A204.1 (cell line): ENCODE results near the gene TPD52L2.
"Not testable (repeated sequence)": the region's sequence is repeated elsewhere in the genome, so short reads cannot be mapped to it uniquely, and the experiment has no call there.

Experiments
- FAIRE-seq: peaks from 2 replicates; lab custom pipeline; 2012; peaks lifted over from hg19 to GRCh38; lab: Jason Lieb, UNC

The TPD52L2 gene

DNA sequence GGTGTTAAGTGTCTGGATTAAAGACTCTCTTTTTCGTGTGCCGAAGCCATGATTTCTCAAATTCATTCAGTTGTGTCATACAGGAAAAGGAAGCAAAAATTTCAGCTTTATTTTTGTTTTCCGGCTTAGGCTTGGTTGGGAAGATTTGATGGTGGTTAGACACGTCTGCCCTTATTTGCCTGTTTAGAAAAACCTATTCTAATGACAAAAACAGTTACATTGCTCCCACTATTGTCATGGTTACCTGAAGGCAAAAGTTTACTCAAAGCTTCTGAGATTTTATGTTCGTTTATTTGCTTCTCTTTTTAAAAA, 30.8 kb downstream of the TPD52L2 start:
- FAIRE-seq: no peak

GRCh38 chr20:63896264-63897105, 31.4 kb downstream of the TPD52L2 start:
- FAIRE-seq: no peak

DNA sequence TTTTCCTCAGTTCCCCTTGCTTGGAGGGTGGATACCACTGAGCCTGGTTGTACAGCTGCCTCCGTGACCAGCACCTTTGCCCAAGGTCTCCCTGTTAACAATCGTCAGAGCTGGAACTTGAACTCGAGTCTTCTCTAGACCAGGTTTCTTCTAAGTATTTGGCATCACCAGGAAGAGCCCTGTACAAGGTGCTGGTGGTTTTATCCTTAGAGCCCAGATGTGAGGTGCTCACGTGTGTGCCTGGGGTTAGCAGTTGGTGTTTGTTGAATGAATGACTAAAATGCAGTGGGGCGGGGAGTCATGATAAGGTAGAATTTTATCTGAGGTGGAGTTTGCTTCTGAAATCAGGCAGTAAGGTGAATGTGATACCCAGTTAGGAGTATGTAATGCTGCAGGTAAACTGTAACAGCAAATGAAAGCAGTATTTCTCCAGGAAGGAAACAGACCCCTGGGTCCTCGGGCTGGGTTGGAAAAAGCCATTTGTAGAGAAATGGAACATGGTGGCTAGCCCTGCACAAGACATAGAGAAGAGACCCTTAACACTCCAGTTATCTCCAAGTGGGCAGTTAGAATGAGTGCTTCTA, 33.0 kb downstream of the TPD52L2 start:
- no peak for FAIRE-seq

DNA sequence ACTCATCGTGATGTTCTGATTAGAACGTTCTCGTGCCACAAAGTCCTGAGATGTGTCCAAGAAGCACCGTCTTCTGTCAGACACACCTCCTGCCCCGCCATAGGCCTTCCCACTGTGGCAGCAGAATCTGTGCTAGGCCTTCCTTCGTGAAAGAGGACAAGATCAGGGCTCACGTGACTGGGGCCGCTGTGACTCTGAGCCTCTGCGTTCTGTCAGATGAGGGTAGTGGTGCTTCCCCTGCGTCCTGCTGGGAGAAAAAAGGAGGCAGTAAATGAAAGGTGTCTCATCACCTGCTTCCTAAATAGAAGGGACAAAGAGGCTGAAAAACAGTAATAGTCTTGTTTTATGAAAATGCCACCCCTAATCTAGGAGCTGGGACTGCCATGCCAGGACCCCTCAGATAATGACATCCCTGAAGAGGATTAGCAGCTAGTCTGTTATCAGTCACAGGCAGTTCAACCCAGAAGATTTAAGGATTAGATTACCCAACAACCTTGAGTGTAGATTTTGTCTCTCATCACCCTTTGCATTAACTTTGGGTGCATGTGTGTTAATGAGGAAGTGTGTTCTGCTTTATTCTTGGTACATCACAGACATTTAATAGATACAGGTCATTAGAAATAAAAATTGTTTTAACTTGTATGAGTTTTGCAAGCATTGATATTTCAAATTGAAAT, 34.0 kb downstream of the TPD52L2 start:
- FAIRE-seq: no peak

- FAIRE-seq: no peak
Measured at GRCh38 chr20:63900413-63900812, 35.3 kb downstream of the TPD52L2 start.

DNA sequence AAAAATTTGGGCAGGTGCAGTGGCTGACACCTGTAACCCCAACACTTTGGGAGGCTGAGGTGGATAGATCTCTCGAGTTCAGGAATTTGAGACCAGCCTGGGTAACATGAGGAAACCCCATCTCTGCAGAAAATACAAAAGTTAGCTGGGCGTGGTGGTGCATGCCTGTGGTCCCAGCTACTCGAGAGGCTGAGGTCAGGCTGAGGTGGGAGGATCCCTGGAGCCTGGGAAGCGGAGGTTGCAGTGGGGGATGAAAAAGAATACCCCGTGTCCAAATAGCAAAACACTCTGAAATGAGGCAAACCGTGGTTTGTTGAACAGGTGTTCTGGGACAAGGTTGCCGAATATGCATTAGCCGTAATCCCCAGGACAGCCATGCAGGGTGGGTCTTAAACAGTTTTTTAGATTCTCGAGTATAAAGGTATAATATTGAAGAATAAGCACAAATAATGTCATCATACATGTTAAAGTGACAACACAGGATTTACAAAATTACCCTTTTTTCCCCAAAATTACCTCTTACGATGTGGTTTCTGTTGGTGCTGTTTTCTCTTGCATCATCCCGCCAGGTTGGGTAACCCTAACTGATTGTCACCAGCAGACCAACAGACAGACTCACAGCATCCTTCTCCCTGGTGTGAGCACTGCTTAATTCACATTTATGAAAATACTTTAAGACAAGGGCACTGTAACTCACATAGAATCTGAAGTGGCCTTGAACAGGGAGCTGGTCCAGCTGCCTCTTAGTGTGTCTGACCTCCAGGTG, 38.9 kb downstream of the TPD52L2 start:
- no peak for FAIRE-seq

- no peak for FAIRE-seq
Measured at GRCh38 chr20:63908008-63908682, 43.1 kb downstream of the TPD52L2 start.

DNA sequence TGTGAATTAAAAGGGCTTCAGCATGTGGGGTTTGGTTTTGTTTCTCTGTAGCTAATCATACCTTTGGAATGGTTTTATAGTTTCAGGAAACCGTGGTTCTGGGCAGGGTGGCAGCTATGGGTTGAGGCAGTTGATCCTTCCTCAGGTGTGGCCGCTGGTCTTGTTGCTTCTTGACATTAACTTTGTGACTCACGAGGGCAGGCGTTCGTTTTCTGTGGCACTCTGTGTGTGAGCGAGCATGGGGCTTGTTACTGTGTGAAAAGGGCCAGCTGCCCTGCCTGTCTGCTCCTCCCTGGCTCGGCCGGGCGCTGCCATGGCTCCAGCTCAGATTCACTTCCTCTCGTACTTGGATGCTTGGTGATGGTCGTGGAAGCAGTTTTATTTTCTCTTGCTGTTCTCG, 46.1 kb downstream of the TPD52L2 start:
- FAIRE-seq: no peak

GRCh38 chr20:63913768-63914167, 48.7 kb downstream of the TPD52L2 start:
- FAIRE-seq: no peak

- FAIRE-seq: no peak
Measured at GRCh38 chr20:63915471-63915870, 50.4 kb downstream of the TPD52L2 start.

DNA sequence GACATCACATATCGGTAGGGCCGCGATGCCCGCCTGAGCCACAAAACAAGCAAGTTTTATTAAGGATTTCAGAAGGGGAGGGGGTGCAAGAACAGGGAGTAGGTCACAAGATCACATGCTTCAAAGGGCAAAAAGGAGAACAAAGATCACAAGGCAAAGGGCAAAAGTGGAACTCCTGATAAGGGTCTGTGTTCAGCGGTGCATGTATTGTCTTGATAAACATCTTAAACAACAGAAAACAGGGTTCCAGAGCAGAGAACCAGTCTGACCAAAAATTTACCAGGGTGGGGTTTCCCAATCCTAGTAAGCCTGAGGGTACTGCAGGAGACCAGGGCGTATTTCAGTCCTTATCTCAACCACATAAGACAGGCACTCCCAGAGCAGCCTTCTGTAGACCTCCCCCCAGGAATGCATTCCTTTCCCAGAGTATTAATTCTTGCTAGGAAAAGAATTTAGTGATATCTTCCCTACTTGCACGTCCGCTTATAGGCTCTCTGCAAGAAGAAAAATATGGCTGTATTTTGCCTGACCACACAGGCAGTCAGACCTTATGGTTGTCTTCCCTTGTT, 51.4 kb downstream of the TPD52L2 start:
- FAIRE-seq: not testable (repeated sequence)

GRCh38 chr20:63917811-63918210, 52.7 kb downstream of the TPD52L2 start:
- FAIRE-seq: no peak

- no peak for FAIRE-seq
Measured at GRCh38 chr20:63919130-63919529, 54.1 kb downstream of the TPD52L2 start.

- no peak for FAIRE-seq
Measured at GRCh38 chr20:63920226-63920625, 55.2 kb downstream of the TPD52L2 start.

GRCh38 chr20:63923651-63924050, 58.6 kb downstream of the TPD52L2 start:
- no peak for FAIRE-seq

GRCh38 chr20:63924241-63924640, 59.2 kb downstream of the TPD52L2 start:
- FAIRE-seq: no peak

GRCh38 chr20:63926298-63926697, 61.2 kb downstream of the TPD52L2 start:
- no peak for FAIRE-seq

GRCh38 chr20:63929071-63929470, 64.0 kb downstream of the TPD52L2 start:
- no peak for FAIRE-seq

DNA sequence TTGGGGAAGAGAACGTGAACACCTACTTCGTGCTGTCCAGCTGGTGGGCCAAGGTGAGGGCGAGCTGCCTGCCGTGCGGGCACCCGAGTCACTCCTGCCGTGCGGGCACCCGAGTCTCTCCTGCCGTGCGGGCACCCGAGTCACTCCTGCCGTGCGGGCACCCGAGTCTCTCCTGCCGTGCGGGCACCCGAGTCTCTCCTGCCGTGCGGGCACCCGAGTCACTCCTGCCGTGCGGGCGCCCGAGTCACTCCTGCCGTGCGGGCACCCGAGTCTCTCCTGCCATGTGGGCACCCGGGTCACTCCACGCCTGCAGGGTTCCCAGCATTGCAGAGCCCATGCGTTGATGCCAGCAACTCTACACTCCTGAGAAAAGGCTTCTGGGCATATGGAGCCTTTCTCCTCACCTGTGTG, 64.4 kb downstream of the TPD52L2 start:
- not testable (repeated sequence) for FAIRE-seq

DNA sequence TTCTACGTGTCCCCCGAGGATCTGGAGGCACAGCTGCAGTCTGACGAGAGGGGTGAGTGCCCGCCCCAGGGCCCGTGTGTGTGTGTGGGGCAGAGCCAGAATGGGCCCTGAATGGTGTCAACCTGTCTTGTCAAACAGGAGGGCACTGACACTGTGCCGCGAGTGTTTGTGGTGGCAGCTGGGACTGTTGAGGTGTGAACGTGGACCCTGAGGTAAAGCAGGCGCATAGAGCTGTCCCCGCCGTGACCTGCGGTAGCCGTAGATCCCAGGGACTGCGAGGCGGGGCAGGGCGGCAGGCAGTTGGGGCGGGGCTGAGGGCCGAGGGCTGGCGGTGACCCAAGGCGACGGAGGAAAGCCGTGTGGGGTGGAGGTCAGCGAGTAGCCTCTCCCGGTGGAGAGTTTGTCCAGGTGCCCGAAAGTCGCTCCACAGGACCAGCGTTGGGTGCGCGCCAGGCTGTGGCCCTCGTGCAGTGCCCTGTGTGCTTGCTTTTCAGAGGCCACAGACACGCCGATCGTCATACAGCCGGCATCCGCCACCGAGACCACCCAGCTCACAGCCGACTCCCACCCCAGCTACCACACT, 66.0 kb downstream of the TPD52L2 start:
- FAIRE-seq: no peak

DNA sequence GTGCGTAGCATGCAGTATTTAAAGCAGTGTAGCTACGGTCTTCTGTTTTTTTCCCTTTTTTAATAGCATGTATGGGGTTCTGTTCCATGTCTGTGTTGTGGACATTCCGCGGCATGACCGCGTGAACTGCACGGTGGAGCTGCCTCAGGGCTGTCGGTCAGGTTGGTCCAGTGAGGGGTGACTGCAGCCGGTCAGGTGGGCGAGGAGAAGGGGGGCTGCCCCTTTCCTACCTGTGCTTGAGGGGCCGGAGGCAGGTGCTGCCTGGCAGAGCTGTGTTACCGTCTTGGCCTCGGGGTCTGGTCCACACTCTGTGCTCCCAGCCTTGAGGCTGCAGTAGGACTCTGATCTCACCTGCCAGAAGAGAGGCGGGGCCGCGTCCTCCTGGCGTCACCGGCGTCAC, 66.7 kb downstream of the TPD52L2 start:
- no peak for FAIRE-seq
